ENCODE results near the gene PDIA3. TPM values are rescaled to one million over a fixed set of nuclear protein-coding genes. Genes with fewer than 3 reads are reported as not detected.
A peak's percentile ranks its signal among the peaks of the same experiment; 100 is the strongest.
"Not testable (repeated sequence)": the region's sequence is repeated elsewhere in the genome, so short reads cannot be mapped to it uniquely, and the experiment has no call there.

Gene PDIA3
- total RNA-seq (2021; fragmentation: NEBNext Ultra II Directional; extraction: Animal tissue kit (Norgen Biotek cat#: 25700)), result 100 to 1,000 TPM; 586 to 721 (median 660) TPM
- long read RNA-seq, transcript PDIA3-201 (13 exons, 3,727 nt), result major isoform, 691 of 827 reads
- long read RNA-seq, partial matches to known transcripts, result 104 of 827 reads
- long read RNA-seq, other reads (novel, unspliced or antisense), result 31 of 827 reads

DNA sequence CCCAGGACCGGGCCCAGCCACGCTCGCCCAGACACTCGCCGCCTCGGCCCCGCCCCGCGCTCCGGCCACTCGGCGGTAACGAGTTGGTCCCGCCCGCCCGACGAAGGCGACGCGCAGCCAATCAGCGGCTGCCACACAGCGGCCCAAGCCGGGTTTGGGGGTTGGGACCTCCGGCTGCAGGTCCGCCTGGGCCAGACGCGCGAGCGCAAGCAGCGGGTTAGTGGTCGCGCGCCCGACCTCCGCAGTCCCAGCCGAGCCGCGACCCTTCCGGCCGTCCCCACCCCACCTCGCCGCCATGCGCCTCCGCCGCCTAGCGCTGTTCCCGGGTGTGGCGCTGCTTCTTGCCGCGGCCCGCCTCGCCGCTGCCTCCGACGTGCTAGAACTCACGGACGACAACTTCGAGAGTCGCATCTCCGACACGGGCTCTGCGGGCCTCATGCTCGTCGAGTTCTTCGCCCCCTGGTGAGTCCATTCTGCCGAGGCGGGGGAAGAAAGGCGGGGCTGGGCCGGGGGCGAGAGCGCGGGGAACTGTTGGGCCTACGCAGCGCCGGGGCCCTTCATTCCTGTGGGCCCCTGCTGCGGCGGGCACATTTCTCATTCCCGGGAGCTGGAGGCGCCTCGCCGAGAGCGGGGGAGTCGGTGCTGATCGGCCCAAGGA is at the start of gene PDIA3:
TSS of gene PDIA3 (plus strand) at position 194 of the 658 bp plus-strand sequence. CDS start at position 296, 102 bp downstream.
- TF ChIP-seq, protein P1, sequence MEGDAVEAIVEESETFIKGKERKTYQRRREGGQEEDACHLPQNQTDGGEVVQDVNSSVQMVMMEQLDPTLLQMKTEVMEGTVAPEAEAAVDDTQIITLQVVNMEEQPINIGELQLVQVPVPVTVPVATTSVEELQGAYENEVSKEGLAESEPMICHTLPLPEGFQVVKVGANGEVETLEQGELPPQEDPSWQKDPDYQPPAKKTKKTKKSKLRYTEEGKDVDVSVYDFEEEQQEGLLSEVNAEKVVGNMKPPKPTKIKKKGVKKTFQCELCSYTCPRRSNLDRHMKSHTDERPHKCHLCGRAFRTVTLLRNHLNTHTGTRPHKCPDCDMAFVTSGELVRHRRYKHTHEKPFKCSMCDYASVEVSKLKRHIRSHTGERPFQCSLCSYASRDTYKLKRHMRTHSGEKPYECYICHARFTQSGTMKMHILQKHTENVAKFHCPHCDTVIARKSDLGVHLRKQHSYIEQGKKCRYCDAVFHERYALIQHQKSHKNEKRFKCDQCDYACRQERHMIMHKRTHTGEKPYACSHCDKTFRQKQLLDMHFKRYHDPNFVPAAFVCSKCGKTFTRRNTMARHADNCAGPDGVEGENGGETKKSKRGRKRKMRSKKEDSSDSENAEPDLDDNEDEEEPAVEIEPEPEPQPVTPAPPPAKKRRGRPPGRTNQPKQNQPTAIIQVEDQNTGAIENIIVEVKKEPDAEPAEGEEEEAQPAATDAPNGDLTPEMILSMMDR (IDR thresholded peaks at IDR 0.05), result peak; percentile 55
- Mint-ChIP-seq H3K36me3 (ENCODE audit: low read depth) (peaks cover 14% of the 10 kb centered on the region), H3K4me3 (peak within 1 kb of the TSS; percentile 95), H3K27ac (peak within 1 kb of the TSS; percentile 97), H3K4me1 (ENCODE audit: low read depth) (peaks cover 18% of the 10 kb centered on the region)
- not testable (repeated sequence) for H3K27me3 Mint-ChIP-seq (ENCODE audit: insufficient read depth); H3K9me3 Mint-ChIP-seq
- peak; percentile 81 for DNase-seq

DNA sequence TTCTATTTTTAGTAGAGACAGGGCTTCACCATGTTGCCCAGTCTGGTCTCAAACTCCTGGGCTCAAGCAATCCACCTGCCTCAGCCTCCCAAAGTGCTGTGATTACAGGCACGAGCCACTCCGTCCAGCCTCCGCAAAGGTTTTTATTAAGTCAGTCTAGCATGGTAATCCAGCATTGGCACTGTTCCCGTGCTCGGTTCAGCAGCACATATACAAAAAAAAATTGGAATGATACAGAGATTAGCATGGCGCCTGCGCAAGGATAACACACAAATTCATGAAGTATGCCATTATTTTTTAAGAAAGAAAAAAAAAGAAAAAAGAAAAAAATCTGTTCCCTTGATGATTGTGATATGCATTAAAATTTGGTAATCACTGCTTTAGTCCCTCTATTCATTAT is 44.1 kb upstream of the PDIA3 start:
- Mint-ChIP-seq H3K36me3 (ENCODE audit: low read depth) (no peaks in the 10 kb centered on the region), H3K9me3 (no peaks in the 10 kb centered on the region), H3K27ac (no peak overlapping the region), H3K4me3 (no peak overlapping the region), H3K27me3 (ENCODE audit: insufficient read depth) (peaks cover 36% of the 10 kb centered on the region), H3K4me1 (ENCODE audit: low read depth) (no peaks in the 10 kb centered on the region)
- TF ChIP-seq, protein P1 (IDR thresholded peaks at IDR 0.05), result no peak
- DNase-seq, result no peak

DNA sequence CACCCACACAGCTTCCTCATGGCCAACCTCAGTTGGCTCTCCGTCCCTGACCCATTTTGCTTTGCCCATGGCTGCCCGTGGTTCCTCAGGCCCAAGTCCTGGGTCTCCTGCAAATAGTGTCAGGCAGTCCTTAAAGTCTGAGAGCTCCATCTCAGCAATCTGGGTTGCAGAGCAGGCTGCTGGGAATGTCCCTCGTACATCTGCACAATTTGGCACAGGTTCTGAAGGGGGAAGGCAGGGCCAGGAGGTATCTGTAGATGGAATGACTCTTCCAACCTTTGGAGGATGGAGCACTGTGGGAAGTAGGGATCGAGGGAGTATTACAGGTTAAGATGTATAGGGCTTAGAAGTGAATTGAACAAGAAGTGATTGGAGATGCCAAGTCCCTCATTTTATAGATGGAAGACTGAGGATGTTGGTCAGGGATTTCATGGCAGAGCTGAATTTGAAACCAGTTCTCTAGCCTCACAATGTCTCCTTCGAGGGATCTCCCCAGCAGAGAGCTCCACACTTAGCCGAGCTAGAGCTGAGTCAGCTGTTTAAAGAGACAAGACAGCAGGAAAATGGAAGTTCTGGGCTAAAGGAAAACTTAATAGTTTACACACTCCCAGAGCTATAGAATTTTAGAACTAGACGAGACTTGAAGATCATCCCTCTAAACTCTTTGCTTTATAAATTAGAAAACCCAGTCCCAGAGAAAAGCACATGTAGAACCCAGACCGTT is 43.4 kb upstream of the PDIA3 start:
- TF ChIP-seq, protein P1 (IDR thresholded peaks at IDR 0.05), result no peak
- Mint-ChIP-seq H3K27ac (no peak overlapping the region), H3K4me1 (ENCODE audit: low read depth) (no peaks in the 10 kb centered on the region), H3K27me3 (ENCODE audit: insufficient read depth) (peaks cover 30% of the 10 kb centered on the region), H3K9me3 (no peaks in the 10 kb centered on the region), H3K36me3 (ENCODE audit: low read depth) (no peaks in the 10 kb centered on the region), H3K4me3 (no peak overlapping the region)
- DNase-seq, result no peak

DNA sequence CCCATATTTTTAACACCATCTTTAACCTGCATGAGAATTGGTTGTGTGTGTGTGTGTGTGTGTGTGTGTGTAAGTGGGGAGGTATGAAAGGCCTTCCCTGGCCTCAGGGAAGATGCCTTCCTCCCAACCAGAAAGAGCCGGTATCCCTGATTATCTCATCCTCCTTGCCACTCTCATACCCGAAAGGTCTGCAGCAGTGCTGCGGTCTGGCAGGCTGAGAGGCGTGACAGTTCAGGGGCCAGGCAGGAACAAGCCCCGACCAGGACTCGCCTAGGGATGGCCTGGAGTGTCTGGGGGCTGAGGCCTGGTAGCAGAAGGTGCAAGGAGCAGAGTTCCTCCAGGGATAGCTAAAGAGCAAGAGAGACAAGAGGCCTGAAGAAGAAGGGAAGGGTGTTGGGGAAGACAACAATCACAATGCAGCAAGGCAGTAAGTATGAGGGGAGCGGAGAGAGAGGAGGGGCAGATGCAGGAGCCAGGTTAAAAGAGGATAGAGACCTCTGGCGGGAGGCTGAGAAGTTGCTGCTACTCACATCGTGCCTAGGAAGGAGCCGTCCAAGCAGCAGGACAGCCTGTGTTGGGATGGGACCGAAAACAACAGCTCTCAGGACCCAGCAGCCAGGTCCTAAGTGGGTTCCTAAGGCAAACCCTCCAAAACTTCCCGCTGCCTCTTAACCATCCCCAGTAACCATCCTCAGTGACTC is 35.7 kb upstream of the PDIA3 start:
- H3K27me3 Mint-ChIP-seq (ENCODE audit: insufficient read depth); DNase-seq; H3K27ac Mint-ChIP-seq; H3K36me3 Mint-ChIP-seq (ENCODE audit: low read depth); H3K4me1 Mint-ChIP-seq (ENCODE audit: low read depth); H3K4me3 Mint-ChIP-seq; H3K9me3 Mint-ChIP-seq: not testable (repeated sequence)

DNA sequence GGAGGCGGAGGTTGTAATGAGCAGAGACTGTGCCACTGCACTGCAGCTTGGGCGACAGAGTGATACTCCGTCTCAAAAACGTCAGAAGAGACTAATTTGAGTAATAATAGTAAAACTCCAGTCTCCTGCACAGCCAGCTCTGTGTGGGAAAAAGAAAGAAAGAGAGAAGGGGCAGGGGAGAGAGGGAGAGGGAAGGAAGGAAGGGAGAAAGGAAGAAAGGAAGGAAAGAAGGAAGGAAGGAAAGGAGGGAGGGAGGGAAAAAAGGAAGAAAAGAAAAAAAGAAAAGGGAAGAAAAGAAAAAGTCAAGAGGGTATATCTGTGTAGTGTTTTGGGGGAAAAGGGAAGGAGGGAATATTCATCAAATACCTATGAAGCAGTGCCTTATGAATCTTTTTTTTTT is 23.1 kb upstream of the PDIA3 start:
- TF ChIP-seq, protein P1 (IDR thresholded peaks at IDR 0.05), result no peak
- Mint-ChIP-seq H3K4me3 (no peak overlapping the region), H3K36me3 (ENCODE audit: low read depth) (no peaks in the 10 kb centered on the region), H3K27me3 (ENCODE audit: insufficient read depth) (peaks cover 16% of the 10 kb centered on the region), H3K9me3 (no peaks in the 10 kb centered on the region), H3K4me1 (ENCODE audit: low read depth) (peaks cover 5% of the 10 kb centered on the region), H3K27ac (no peak overlapping the region)
- no peak for DNase-seq

DNA sequence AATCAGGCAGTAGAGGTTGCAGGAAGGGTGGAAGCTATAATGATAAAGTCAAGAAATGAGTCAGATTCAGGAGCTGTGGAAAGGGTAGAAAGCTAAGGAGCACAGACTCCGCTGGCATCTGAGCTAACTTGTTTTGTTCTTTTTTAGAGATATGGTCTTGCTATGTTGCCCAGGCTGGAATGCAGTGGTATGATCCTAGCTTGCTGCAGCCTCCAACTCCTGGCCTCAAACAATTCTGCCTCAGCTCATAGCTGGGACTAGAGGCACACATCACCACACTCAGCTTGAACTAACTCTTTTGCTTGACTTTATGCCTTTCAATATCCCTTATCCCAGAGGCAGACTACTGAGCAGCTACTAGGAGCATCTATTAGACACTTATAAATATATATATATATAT is 19.9 kb upstream of the PDIA3 start:
- not testable (repeated sequence) for DNase-seq; H3K27ac Mint-ChIP-seq; H3K9me3 Mint-ChIP-seq; H3K4me3 Mint-ChIP-seq; H3K27me3 Mint-ChIP-seq (ENCODE audit: insufficient read depth); H3K36me3 Mint-ChIP-seq (ENCODE audit: low read depth)
- H3K4me1 Mint-ChIP-seq (ENCODE audit: low read depth), result peaks cover 14% of the 10 kb centered on the region

DNA sequence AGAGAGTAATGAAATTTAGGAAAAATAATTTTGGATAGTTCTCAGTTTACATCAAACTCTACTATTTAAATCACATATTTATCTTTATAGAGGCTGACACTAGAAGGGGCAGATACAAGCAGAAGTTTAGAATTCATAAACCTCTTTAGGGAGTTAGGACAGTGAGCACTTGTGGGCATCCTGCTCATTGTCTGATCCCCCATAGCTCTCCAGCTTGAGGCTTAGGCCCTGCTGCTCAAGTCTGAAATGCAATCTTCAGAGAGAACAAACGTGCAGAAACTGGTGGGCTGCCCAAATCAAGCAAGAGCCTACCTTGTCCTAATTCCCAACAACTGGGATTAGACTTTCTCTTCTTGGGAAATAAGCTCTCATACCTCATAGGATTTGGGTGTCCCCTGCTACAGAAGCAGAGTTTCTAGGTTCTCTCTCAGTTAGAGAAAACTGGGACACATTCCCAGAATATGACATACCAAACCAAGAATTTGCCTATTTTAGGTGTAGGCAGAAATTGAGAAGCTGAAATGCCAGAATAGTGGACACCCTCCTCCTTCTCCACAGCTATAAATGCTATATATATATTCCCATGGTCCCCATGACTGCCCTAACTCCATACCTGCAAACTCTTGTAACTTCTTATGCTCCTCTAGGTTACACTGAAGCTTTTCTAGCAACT is 18.0 kb upstream of the PDIA3 start:
- peak; percentile 49 for DNase-seq
- not testable (repeated sequence) for H3K27ac Mint-ChIP-seq, H3K4me3 Mint-ChIP-seq

More for the DNA sequence above, 18.0 kb upstream of the PDIA3 start:
- not testable (repeated sequence) for H3K36me3 Mint-ChIP-seq (ENCODE audit: low read depth); H3K9me3 Mint-ChIP-seq; H3K27me3 Mint-ChIP-seq (ENCODE audit: insufficient read depth)
- H3K4me1 Mint-ChIP-seq (ENCODE audit: low read depth), result peaks cover 14% of the 10 kb centered on the region

Measured in HFFc6 (cell line).